MCF 10A (cell line): ENCODE results near the gene AMBRA1. TPM values are rescaled to one million over a fixed set of nuclear protein-coding genes. Genes with fewer than 3 reads are reported as not detected.
"Not testable (repeated sequence)": the region's sequence is repeated elsewhere in the genome, so short reads cannot be mapped to it uniquely, and the experiment has no call there.

ENCODE experiments used
- BruUV-seq: library from RNA; stranded (reverse); fragments of 400-500 nt; replicated peaks from 2 replicates; lab custom pipeline; 2021; lab: Mats Ljungman, UMichigan
- CTCF ChIA-PET: fragments of 300-600 bp; sonication (Branson Sonifier 250); formaldehyde crosslinking; extraction: SDS; loops from one replicate; lab custom pipeline; 2021; ENCODE audit warnings: antibody characterized with exemption, inconsistent platforms; lab: Yijun Ruan, JAX
- POLR2A ChIA-PET: fragments of 300-600, 350-650 bp; sonication (Branson Sonifier 250); formaldehyde crosslinking; extraction: SDS; loops from one replicate; lab custom pipeline; 2020; ENCODE audit warnings: antibody characterized with exemption, inconsistent platforms; lab: Yijun Ruan, JAX
- DNase-seq: peaks from one replicate; pipeline ENCODE4 v3.0.0-alpha.2; 2018; ENCODE audit not compliant: unreplicated experiment
- H3K27ac Mint-ChIP-seq: one replicate; pipeline ENCODE4 v1.8.0; 2022; ENCODE audit warnings: mild to moderate bottlenecking, low read depth, mixed read lengths; ENCODE audit not compliant: unreplicated experiment
- H3K27me3 Mint-ChIP-seq: one replicate; pipeline ENCODE4 v1.8.0; 2022; ENCODE audit warnings: mixed read lengths; ENCODE audit not compliant: insufficient read depth, unreplicated experiment
- H3K36me3 Mint-ChIP-seq: one replicate; pipeline ENCODE4 v1.8.0; 2022; ENCODE audit warnings: mild to moderate bottlenecking, moderate library complexity, mixed read lengths; ENCODE audit not compliant: insufficient read depth, unreplicated experiment
- H3K4me1 Mint-ChIP-seq: one replicate; pipeline ENCODE4 v1.8.0; 2022; ENCODE audit warnings: mixed read lengths; ENCODE audit not compliant: insufficient read depth, unreplicated experiment
- H3K4me3 Mint-ChIP-seq: one replicate; pipeline ENCODE4 v1.8.0; 2022; ENCODE audit warnings: mild to moderate bottlenecking, moderate library complexity, mixed read lengths; ENCODE audit not compliant: unreplicated experiment
- H3K9me3 Mint-ChIP-seq: one replicate; pipeline ENCODE4 v1.8.0; 2022; ENCODE audit warnings: mixed read lengths; ENCODE audit not compliant: unreplicated experiment
- CTCF ChIP-seq: fragments of 200-600 bp; IDR thresholded peaks from one replicate; pipeline ENCODE4 v1.8.0; 2022; ENCODE audit warnings: antibody characterized with exemption, mild to moderate bottlenecking; ENCODE audit not compliant: unreplicated experiment
- intact Hi-C: fragments of 100-400 bp; cut with micrococcal nuclease; formaldehyde crosslinking; loops from 2 replicates; pipeline ENCODE4 v1.14.1; 2022
- total RNA-seq: library from RNA; stranded (reverse); gene quantifications from 2 replicates; pipeline ENCODE4 v1.2.3, GENCODE V29; 2022

Gene AMBRA1
- total RNA-seq, 1 experiment from 2014 or later: 19.6 TPM

GRCh38 chr11:46373787-46374740 is 219.8 kb downstream of the AMBRA1 start:
- POLR2A ChIA-PET: no interaction called here
- H3K27me3 Mint-ChIP-seq: no peaks in the 10 kb centered on the region

DNA sequence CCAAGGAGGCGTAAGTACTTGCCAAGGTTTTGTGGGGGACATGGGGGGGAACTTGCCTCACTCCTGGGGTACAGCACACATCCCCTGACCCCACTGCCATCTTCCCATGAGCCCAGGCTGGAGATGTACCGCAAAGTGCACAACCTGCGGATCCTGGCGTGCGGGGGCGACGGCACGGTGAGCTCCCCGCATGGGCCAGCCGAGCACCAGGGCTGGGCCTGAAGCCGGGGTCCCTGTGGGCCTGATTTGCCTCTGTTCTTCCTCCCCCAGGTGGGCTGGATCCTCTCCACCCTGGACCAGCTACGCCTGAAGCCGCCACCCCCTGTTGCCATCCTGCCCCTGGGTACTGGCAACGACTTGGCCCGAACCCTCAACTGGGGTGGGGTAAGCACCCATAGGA is 221.3 kb downstream of the AMBRA1 start:
- H3K9me3 Mint-ChIP-seq, H3K27ac Mint-ChIP-seq, H3K4me1 Mint-ChIP-seq, H3K4me3 Mint-ChIP-seq, intact Hi-C loops, H3K27me3 Mint-ChIP-seq, BruUV-seq, DNase-seq: not testable (repeated sequence)
- ChIA-PET POLR2A (interaction anchor here (0.5 kb wide), 1 partner anchor 11 kb away, joined by 3 read pairs; no protein-coding TSS in a partner anchor), CTCF (interaction anchor here (0.6 to 1.6 kb wide), 4 partner anchors 8 to 59 kb away, joined by 3 read pairs; no protein-coding TSS in a partner anchor)
- H3K36me3 Mint-ChIP-seq: peaks cover 29% of the 10 kb centered on the region

More at GRCh38 chr11:46373787-46374740, 219.8 kb downstream of the AMBRA1 start:
- Mint-ChIP-seq H3K4me3 (no peak overlapping the region), H3K9me3 (no peaks in the 10 kb centered on the region), H3K36me3 (peaks cover 27% of the 10 kb centered on the region), H3K27ac (no peak overlapping the region), H3K4me1 (no peaks in the 10 kb centered on the region)
- intact Hi-C loops: no loop called here
- no peak for TF ChIP-seq CTCF
- BruUV-seq: no TSS peak
- CTCF ChIA-PET: no interaction called here
- DNase-seq: no peak

GRCh38 chr11:46372086-46372485 is 221.7 kb downstream of the AMBRA1 start:
- no peak overlapping the region for H3K4me3 Mint-ChIP-seq
- no peaks in the 10 kb centered on the region for H3K4me1 Mint-ChIP-seq
- intact Hi-C loops: no loop called here
- peaks cover 26% of the 10 kb centered on the region for H3K36me3 Mint-ChIP-seq
- DNase-seq: no peak
- no peak for TF ChIP-seq CTCF
- H3K27ac Mint-ChIP-seq: no peak overlapping the region
- CTCF ChIA-PET: interaction anchor here (0.6 to 1.6 kb wide), 4 partner anchors 9 to 59 kb away, joined by 3 to 6 read pairs (median 3); no protein-coding TSS in a partner anchor
- H3K9me3 Mint-ChIP-seq: no peaks in the 10 kb centered on the region
- no peaks in the 10 kb centered on the region for H3K27me3 Mint-ChIP-seq
- POLR2A ChIA-PET: interaction anchor here (0.5 kb wide), 1 partner anchor 11 kb away, joined by 3 read pairs; no protein-coding TSS in a partner anchor
- BruUV-seq: no TSS peak

GRCh38 chr11:46371262-46371661 is 222.6 kb downstream of the AMBRA1 start:
- intact Hi-C loops, H3K27ac Mint-ChIP-seq, H3K4me3 Mint-ChIP-seq, BruUV-seq, H3K4me1 Mint-ChIP-seq, POLR2A ChIA-PET, H3K27me3 Mint-ChIP-seq, DNase-seq, H3K9me3 Mint-ChIP-seq: not testable (repeated sequence)
- CTCF ChIA-PET: interaction anchor here (1.2 to 1.7 kb wide), 3 partner anchors 8 to 64 kb away, joined by 3 to 6 read pairs (median 4); no protein-coding TSS in a partner anchor
- H3K36me3 Mint-ChIP-seq: peaks cover 26% of the 10 kb centered on the region
